Ishikawa (cell line): Measurements from ENCODE around the gene MFN1.

Experiments used
- CREB1 ChIP-seq: IDR thresholded peaks from 2 replicates; pipeline ENCODE4 v1.6.1; 2012; ENCODE audit warnings: low read depth
- EP300 ChIP-seq: IDR thresholded peaks from 2 replicates; pipeline ENCODE4 v1.6.1; 2012; ENCODE audit warnings: borderline replicate concordance
- FOXM1 ChIP-seq: IDR thresholded peaks from 2 replicates; pipeline ENCODE4 v1.6.1; 2012; ENCODE audit warnings: low read depth, borderline replicate concordance
- TAF1 ChIP-seq: IDR thresholded peaks from 2 replicates; pipeline ENCODE4 v1.6.1; 2012; ENCODE audit warnings: low read depth, mild to moderate bottlenecking
- ZBTB7A ChIP-seq: IDR thresholded peaks from 2 replicates; pipeline ENCODE4 v1.6.1; 2012; ENCODE audit warnings: low read depth
- TF ChIP-seq, protein P1 (sequence below): IDR thresholded peaks from 2 replicates; pipeline ENCODE4 v1.6.1; 2012; ENCODE audit warnings: low read depth, mild to moderate bottlenecking

DNA sequence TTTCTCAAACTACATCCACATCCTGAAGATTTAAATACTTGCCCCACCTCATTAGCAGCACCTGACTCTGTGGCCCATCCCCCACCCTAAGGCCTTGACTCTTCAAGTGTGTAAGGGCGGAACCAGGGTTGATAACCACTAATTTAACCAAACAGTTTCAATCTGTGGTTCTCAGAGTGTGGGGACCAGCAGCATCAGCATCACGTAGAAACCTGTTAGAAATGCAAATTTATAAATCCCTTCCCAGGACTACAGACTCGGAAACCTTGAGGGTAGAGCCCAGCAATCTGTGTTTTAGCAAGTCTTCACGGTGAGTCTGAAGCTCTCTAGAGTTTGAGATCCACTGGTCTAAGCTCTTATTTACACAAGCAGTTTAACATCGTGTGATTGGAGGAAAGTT, 91.3 kb downstream of the MFN1 start:
- TF ChIP-seq TAF1: no peak
- TF ChIP-seq, protein P1, sequence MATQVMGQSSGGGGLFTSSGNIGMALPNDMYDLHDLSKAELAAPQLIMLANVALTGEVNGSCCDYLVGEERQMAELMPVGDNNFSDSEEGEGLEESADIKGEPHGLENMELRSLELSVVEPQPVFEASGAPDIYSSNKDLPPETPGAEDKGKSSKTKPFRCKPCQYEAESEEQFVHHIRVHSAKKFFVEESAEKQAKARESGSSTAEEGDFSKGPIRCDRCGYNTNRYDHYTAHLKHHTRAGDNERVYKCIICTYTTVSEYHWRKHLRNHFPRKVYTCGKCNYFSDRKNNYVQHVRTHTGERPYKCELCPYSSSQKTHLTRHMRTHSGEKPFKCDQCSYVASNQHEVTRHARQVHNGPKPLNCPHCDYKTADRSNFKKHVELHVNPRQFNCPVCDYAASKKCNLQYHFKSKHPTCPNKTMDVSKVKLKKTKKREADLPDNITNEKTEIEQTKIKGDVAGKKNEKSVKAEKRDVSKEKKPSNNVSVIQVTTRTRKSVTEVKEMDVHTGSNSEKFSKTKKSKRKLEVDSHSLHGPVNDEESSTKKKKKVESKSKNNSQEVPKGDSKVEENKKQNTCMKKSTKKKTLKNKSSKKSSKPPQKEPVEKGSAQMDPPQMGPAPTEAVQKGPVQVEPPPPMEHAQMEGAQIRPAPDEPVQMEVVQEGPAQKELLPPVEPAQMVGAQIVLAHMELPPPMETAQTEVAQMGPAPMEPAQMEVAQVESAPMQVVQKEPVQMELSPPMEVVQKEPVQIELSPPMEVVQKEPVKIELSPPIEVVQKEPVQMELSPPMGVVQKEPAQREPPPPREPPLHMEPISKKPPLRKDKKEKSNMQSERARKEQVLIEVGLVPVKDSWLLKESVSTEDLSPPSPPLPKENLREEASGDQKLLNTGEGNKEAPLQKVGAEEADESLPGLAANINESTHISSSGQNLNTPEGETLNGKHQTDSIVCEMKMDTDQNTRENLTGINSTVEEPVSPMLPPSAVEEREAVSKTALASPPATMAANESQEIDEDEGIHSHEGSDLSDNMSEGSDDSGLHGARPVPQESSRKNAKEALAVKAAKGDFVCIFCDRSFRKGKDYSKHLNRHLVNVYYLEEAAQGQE: no peak
- TF ChIP-seq CREB1: no peak
- no peak for TF ChIP-seq EP300
- no peak for TF ChIP-seq FOXM1
- TF ChIP-seq ZBTB7A: no peak
